Measurements from ENCODE around the gene FMOD. TPM values are rescaled to one million over a fixed set of nuclear protein-coding genes. Genes with fewer than 3 reads are reported as not detected.

The FMOD gene
- total RNA-seq, 1 donor from 2014 or later, result not detected

DNA sequence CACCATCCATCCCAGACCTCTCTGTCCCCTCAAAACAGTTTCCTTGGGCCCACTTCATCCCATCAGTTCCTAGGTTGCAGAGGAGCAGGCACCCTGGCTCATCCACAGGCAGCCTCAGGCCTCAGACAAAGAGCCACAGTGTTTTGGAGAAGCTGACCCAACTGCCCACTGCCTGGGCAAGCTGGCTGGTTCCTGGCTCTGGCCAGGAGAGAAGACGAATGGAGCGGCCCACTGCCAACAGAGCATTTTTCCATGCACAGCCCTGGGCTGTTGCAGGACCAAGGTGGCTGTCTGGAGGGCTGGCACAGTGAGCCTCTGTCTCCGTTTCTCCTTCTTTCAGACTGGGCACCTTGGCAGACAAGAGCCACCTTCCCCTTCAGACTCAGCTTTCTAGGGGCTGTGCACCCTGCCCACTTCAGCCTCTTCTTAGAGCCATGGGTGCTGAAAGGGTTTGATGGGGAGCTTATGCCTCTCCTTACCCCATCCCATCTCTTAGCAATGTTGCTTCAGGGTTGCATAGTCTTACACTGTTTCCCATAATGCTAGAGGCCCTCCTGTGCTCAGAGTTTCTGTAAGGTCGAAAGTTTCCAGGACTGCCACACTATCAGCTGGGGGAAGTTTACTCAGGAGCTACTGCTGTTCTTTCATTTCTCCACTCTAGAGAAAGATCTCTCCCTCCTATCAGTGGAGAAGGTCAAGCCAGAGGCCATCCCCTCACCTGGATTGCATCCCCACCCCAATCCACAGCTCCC lies 973 bp downstream of the FMOD start:
- Histone ChIP-seq H3K36me3 (no peaks in the 10 kb centered on the region), H3K27me3 (no peaks in the 10 kb centered on the region), H3K4me3 (no peak overlapping the region), H3K4me1 (no peaks in the 10 kb centered on the region), H3K9me3 (ENCODE audit: low read depth) (no peaks in the 10 kb centered on the region), H3K9ac (no peak overlapping the region), H2AFZ (replicated peaks) (no peak overlapping the region), H3K4me2 (no peak overlapping the region), H3K79me2 (ENCODE audit: low read depth) (no peaks in the 10 kb centered on the region), H3K27ac (no peak overlapping the region), H3F3A (ENCODE audit: low read depth) (no peaks in the 10 kb centered on the region), H4K20me1 (ENCODE audit: low read depth) (no peaks in the 10 kb centered on the region)
- Mint-ChIP-seq H3K4me3 (no peak overlapping the region), H3K27ac (no peak overlapping the region), H3K36me3 (no peaks in the 10 kb centered on the region), H3K27me3 (ENCODE audit: insufficient read depth, low read depth) (peaks cover 15% of the 10 kb centered on the region), H3K9me3 (no peaks in the 10 kb centered on the region), H3K4me1 (peaks cover 26% of the 10 kb centered on the region)
- no peak for TF ChIP-seq EZH2phosphoT487 (IDR thresholded peaks at IDR 0.05)
- TF ChIP-seq EZH2 (IDR thresholded peaks at IDR 0.05), result no peak
- TF ChIP-seq, protein P1, sequence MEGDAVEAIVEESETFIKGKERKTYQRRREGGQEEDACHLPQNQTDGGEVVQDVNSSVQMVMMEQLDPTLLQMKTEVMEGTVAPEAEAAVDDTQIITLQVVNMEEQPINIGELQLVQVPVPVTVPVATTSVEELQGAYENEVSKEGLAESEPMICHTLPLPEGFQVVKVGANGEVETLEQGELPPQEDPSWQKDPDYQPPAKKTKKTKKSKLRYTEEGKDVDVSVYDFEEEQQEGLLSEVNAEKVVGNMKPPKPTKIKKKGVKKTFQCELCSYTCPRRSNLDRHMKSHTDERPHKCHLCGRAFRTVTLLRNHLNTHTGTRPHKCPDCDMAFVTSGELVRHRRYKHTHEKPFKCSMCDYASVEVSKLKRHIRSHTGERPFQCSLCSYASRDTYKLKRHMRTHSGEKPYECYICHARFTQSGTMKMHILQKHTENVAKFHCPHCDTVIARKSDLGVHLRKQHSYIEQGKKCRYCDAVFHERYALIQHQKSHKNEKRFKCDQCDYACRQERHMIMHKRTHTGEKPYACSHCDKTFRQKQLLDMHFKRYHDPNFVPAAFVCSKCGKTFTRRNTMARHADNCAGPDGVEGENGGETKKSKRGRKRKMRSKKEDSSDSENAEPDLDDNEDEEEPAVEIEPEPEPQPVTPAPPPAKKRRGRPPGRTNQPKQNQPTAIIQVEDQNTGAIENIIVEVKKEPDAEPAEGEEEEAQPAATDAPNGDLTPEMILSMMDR (IDR thresholded peaks at IDR 0.05), result no peak
- no peak for DNase-seq (ENCODE audit: low spot score)

DNA sequence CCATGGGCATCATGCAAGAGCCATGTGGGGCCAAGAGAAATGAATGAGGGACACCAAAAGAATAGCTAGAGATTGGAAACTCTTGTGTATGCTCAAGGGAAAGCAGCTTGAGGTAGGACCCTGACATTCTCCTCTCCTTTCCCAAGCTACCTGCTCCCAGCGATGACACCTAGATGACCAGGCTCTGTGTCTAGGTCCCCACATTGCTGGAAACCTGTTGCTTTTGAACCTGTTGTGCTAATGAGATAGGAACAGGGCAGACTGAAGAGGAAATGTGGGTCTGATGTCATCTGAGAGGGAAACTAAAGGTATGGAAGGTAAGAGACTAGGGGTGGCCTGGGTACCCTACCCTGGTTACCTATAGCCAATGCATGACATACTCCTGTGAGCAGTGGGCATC lies 1.8 kb downstream of the FMOD start:
- H3K9me3 Mint-ChIP-seq, result no peaks in the 10 kb centered on the region
- TF ChIP-seq EZH2 (IDR thresholded peaks at IDR 0.05) (no peak), EZH2phosphoT487 (IDR thresholded peaks at IDR 0.05) (no peak)
- TF ChIP-seq, protein P1 (IDR thresholded peaks at IDR 0.05), result no peak
- no peaks in the 10 kb centered on the region for H3K36me3 Mint-ChIP-seq
- no peak for DNase-seq (ENCODE audit: low spot score)
- H2AFZ ChIP-seq (replicated peaks), result no peak overlapping the region
- no peak overlapping the region for H3K4me3 Mint-ChIP-seq
- H3K9ac ChIP-seq, result no peak overlapping the region
- no peak overlapping the region for H3K4me2 ChIP-seq
- H3K4me3 ChIP-seq, result no peak overlapping the region
- no peaks in the 10 kb centered on the region for H3K79me2 ChIP-seq (ENCODE audit: low read depth)
- H3K27ac Mint-ChIP-seq, result no peak overlapping the region
- no peaks in the 10 kb centered on the region for H3K4me1 ChIP-seq
- no peaks in the 10 kb centered on the region for H3K27me3 ChIP-seq
- peaks cover 26% of the 10 kb centered on the region for H3K4me1 Mint-ChIP-seq
- no peaks in the 10 kb centered on the region for H3F3A ChIP-seq (ENCODE audit: low read depth)
- no peaks in the 10 kb centered on the region for H4K20me1 ChIP-seq (ENCODE audit: low read depth)
- H3K36me3 ChIP-seq, result no peaks in the 10 kb centered on the region
- no peaks in the 10 kb centered on the region for H3K9me3 ChIP-seq (ENCODE audit: low read depth)
- peaks cover 15% of the 10 kb centered on the region for H3K27me3 Mint-ChIP-seq (ENCODE audit: insufficient read depth, low read depth)
- H3K27ac ChIP-seq, result no peak overlapping the region

DNA sequence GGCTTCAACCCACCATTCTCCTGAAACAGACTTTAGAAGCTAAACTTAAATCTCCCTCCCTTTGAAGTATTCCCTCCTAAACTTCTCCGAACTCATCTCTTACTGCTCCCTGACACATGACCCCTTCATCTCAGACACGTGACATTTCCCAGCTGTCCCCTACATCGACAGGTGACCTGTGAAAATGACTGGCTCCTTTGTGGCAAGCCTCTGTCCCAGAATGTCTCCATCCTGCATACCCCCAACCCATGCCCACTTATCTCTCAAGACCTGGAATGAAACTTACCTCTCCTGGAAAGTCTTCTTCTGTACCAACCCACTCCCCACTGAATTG lies 4.2 kb downstream of the FMOD start:
- Histone ChIP-seq H3K27me3 (no peaks in the 10 kb centered on the region), H3K4me1 (no peaks in the 10 kb centered on the region), H2AFZ (replicated peaks) (no peak overlapping the region), H3K27ac (no peak overlapping the region), H3K4me2 (no peak overlapping the region), H3K9ac (no peak overlapping the region), H3K9me3 (ENCODE audit: low read depth) (no peaks in the 10 kb centered on the region), H3K79me2 (ENCODE audit: low read depth) (no peaks in the 10 kb centered on the region), H3K4me3 (no peak overlapping the region), H3F3A (ENCODE audit: low read depth) (no peaks in the 10 kb centered on the region), H3K36me3 (no peaks in the 10 kb centered on the region), H4K20me1 (ENCODE audit: low read depth) (no peaks in the 10 kb centered on the region)
- Mint-ChIP-seq H3K4me3 (peak overlapping the region; percentile 21), H3K27me3 (ENCODE audit: insufficient read depth, low read depth) (peaks cover 11% of the 10 kb centered on the region), H3K9me3 (no peaks in the 10 kb centered on the region), H3K4me1 (peaks cover 36% of the 10 kb centered on the region), H3K27ac (peak overlapping the region; percentile 17), H3K36me3 (no peaks in the 10 kb centered on the region)
- DNase-seq (ENCODE audit: low spot score), result no peak
- TF ChIP-seq EZH2phosphoT487 (IDR thresholded peaks at IDR 0.05) (no peak), EZH2 (IDR thresholded peaks at IDR 0.05) (no peak)
- TF ChIP-seq, protein P1 (IDR thresholded peaks at IDR 0.05), result no peak

Measured in neural progenitor cell (in vitro differentiated cells).